ENCODE results near the gene CCN2.

CCN2 gene

GRCh38 chr6:131970076-131970859 is 19.1 kb upstream of the CCN2 start:
- H3K27me3 Mint-ChIP-seq (ENCODE audit: low read depth), result no peaks in the 10 kb centered on the region
- no peaks in the 10 kb centered on the region for H3K9me3 Mint-ChIP-seq
- no peaks in the 10 kb centered on the region for H3K36me3 Mint-ChIP-seq (ENCODE audit: low read depth)
- H3K4me1 Mint-ChIP-seq, result no peaks in the 10 kb centered on the region
- H3K27ac Mint-ChIP-seq, result no peak overlapping the region
- no peak for TF ChIP-seq CTCF (IDR thresholded peaks at IDR 0.05; ENCODE audit: unreplicated experiment in 3 of 3)
- H3K4me3 Mint-ChIP-seq, result no peak overlapping the region

GRCh38 chr6:131968656-131969055 is 17.5 kb upstream of the CCN2 start:
- no peak for TF ChIP-seq CTCF (IDR thresholded peaks at IDR 0.05; ENCODE audit: unreplicated experiment in 3 of 3)
- Mint-ChIP-seq H3K27ac (no peak overlapping the region), H3K4me3 (no peak overlapping the region), H3K4me1 (no peaks in the 10 kb centered on the region), H3K27me3 (ENCODE audit: low read depth) (no peaks in the 10 kb centered on the region), H3K36me3 (ENCODE audit: low read depth) (no peaks in the 10 kb centered on the region), H3K9me3 (no peaks in the 10 kb centered on the region)

- Mint-ChIP-seq H3K27ac (no peak overlapping the region), H3K9me3 (no peaks in the 10 kb centered on the region), H3K4me1 (no peaks in the 10 kb centered on the region), H3K36me3 (ENCODE audit: low read depth) (no peaks in the 10 kb centered on the region), H3K4me3 (no peak overlapping the region), H3K27me3 (ENCODE audit: low read depth) (no peaks in the 10 kb centered on the region)
- TF ChIP-seq CTCF (IDR thresholded peaks at IDR 0.05; ENCODE audit: unreplicated experiment in 3 of 3), result no peak
Observed at GRCh38 chr6:131967948-131968347, 16.8 kb upstream of the CCN2 start.

- no peaks in the 10 kb centered on the region for H3K27me3 Mint-ChIP-seq (ENCODE audit: low read depth)
- no peak overlapping the region for H3K27ac Mint-ChIP-seq
Observed at GRCh38 chr6:131966443-131966842, 15.3 kb upstream of the CCN2 start.

GRCh38 chr6:131963063-131963462 is 11.9 kb upstream of the CCN2 start:
- no peaks in the 10 kb centered on the region for H3K4me1 Mint-ChIP-seq
- H3K27ac Mint-ChIP-seq, result no peak overlapping the region
- H3K27me3 Mint-ChIP-seq (ENCODE audit: low read depth), result no peaks in the 10 kb centered on the region

More at GRCh38 chr6:131966443-131966842, 15.3 kb upstream of the CCN2 start:
- no peaks in the 10 kb centered on the region for H3K4me1 Mint-ChIP-seq
- H3K9me3 Mint-ChIP-seq, result no peaks in the 10 kb centered on the region
- no peak for TF ChIP-seq CTCF (IDR thresholded peaks at IDR 0.05; ENCODE audit: unreplicated experiment in 3 of 3)
- H3K36me3 Mint-ChIP-seq (ENCODE audit: low read depth), result no peaks in the 10 kb centered on the region
- H3K4me3 Mint-ChIP-seq, result no peak overlapping the region

More at GRCh38 chr6:131963063-131963462, 11.9 kb upstream of the CCN2 start:
- Mint-ChIP-seq H3K36me3 (ENCODE audit: low read depth) (no peaks in the 10 kb centered on the region), H3K4me3 (no peak overlapping the region), H3K9me3 (no peaks in the 10 kb centered on the region)
- no peak for TF ChIP-seq CTCF (IDR thresholded peaks at IDR 0.05; ENCODE audit: unreplicated experiment in 3 of 3)

Measured in nephron (organoid).